K562 (cell line): ENCODE data around the gene ECSCR. TPM values are rescaled to one million over a fixed set of nuclear protein-coding genes. Genes with fewer than 3 reads are reported as not detected.

Experiments
- BDP1 ChIP-seq: IDR thresholded peaks from 3 replicates; pipeline ENCODE4 v1.6.1; 2011; ENCODE audit not compliant: insufficient read length, insufficient read depth
- DACH1 ChIP-seq: fragments of 450-650 bp; IDR thresholded peaks from 2 replicates; pipeline ENCODE4 v1.6.1; 2018; ENCODE audit not compliant: partially characterized antibody
- HDAC3 ChIP-seq: fragments of 450-650 bp; IDR thresholded peaks from 2 replicates; pipeline ENCODE4 v1.6.1; 2018; ENCODE audit warnings: borderline replicate concordance, mild to moderate bottlenecking, moderate library complexity; ENCODE audit not compliant: partially characterized antibody
- HMG20B ChIP-seq: fragments of 250-450 bp; sonication (Bioruptor Pico); IDR thresholded peaks from 2 replicates; pipeline ENCODE4 v1.5.0; 2021; ENCODE audit warnings: mild to moderate bottlenecking
- HNRNPK ChIP-seq: fragments of 200-400 bp; formaldehyde crosslinking; IDR thresholded peaks from one replicate; pipeline ENCODE4 v1.6.1; 2018; ENCODE audit warnings: mild to moderate bottlenecking, low read depth, low read length; ENCODE audit not compliant: poor library complexity, severe bottlenecking
- NFIX ChIP-seq: fragments of 250-450 bp; sonication (Bioruptor Pico); IDR thresholded peaks from 2 replicates; pipeline ENCODE4 v1.4.0; 2020; ENCODE audit warnings: low read depth, mild to moderate bottlenecking, moderate library complexity
- SAFB ChIP-seq: fragments of 200-400 bp; formaldehyde crosslinking; IDR thresholded peaks from 2 replicates; pipeline ENCODE4 v1.6.1; 2017; ENCODE audit warnings: low read depth, low read length, borderline replicate concordance
- SETDB1 ChIP-seq: IDR thresholded peaks from one replicate; pipeline ENCODE4 v1.6.1; 2012; ENCODE audit warnings: low read length, control low read depth, inconsistent platforms
- TEAD2 ChIP-seq: fragments of 450-650 bp; IDR thresholded peaks from 2 replicates; pipeline ENCODE4 v1.6.1; 2016; ENCODE audit warnings: missing genetic modification characterization, control low read depth, missing compliant biosample characterization
- ZNF695 ChIP-seq: fragments of 450-650 bp; formaldehyde crosslinking; IDR thresholded peaks from 2 replicates; pipeline ENCODE4 v1.4.0; 2020; ENCODE audit warnings: mild to moderate bottlenecking, moderate library complexity
- polyA plus RNA-seq, 8 experiments: library from polyadenylated mRNA; depleted of rRNA in 4 of 8; stranded (reverse) in 5 of 8; unstranded in 3 of 8; fragments of >200 nt; fragmentation: Nextera tagmentation in 2 of 8; fragmentation: Illumina TruSeq in 1 of 8; extraction: Ambion mirVana in 2 of 8; extraction: Trizol in 1 of 8; gene quantifications; 2 replicates each; pipeline versions ENCODE4 v1.2.1 to v1.2.3, GENCODE V29; 2011 to 2014; ENCODE audit warnings: inconsistent platforms in 1 of 8, missing spikeins in 1 of 8
- total RNA-seq, 7 experiments: library from RNA; depleted of rRNA in 6 of 7; stranded (reverse); fragments of >200 nt in 6 of 7; fragmentation: Illumina TruSeq in 2 of 7; extraction: Trizol in 2 of 7; gene quantifications; 2 replicates each; pipeline versions ENCODE4 v1.2.1 to v1.2.3, GENCODE V29; 2011 to 2021; ENCODE audit warnings: low replicate concordance in 1 of 7
- TF ChIP-seq, protein P1 (sequence below): fragments of 450-650 bp; IDR thresholded peaks from 2 replicates; pipeline ENCODE4 v1.6.1; 2014; ENCODE audit warnings: low read depth, mild to moderate bottlenecking, moderate library complexity, borderline replicate concordance
- TF ChIP-seq, protein P2 (sequence below), 2 experiments: IDR thresholded peaks; 2 replicates each; pipeline ENCODE4 v1.6.1; 2012; ENCODE audit warnings: improper control_type of control experiment in 2 of 2, low read depth in 2 of 2, low read length in 2 of 2, borderline replicate concordance in 1 of 2
- TF ChIP-seq, protein P3 (sequence below), 3 experiments: IDR thresholded peaks in 2 of 3; conservative IDR thresholded peaks in 1 of 3; 2 replicates each; pipeline ENCODE4 v1.5.1; 2011 to 2012; ENCODE audit warnings: low read length in 3 of 3, mild to moderate bottlenecking in 3 of 3, control low read depth in 2 of 3, improper control_type of control experiment in 1 of 3, inconsistent platforms in 1 of 3, low read depth in 1 of 3, mixed read lengths in 1 of 3, moderate library complexity in 1 of 3; ENCODE audit not compliant: insufficient read depth in 2 of 3
- TF ChIP-seq, protein P4 (sequence below): fragments of 250-450 bp; sonication (Bioruptor Pico); IDR thresholded peaks from 2 replicates; pipeline ENCODE4 v1.4.0; 2020; ENCODE audit warnings: mild to moderate bottlenecking, moderate library complexity

ECSCR gene
- total and polyA plus RNA-seq, 9 of the 15 experiments (the other 6 are each of a cell fraction or from before 2014, with no cell fraction given): 0.10 to 0.25 (median 0.13) TPM; not detected in 6

DNA sequence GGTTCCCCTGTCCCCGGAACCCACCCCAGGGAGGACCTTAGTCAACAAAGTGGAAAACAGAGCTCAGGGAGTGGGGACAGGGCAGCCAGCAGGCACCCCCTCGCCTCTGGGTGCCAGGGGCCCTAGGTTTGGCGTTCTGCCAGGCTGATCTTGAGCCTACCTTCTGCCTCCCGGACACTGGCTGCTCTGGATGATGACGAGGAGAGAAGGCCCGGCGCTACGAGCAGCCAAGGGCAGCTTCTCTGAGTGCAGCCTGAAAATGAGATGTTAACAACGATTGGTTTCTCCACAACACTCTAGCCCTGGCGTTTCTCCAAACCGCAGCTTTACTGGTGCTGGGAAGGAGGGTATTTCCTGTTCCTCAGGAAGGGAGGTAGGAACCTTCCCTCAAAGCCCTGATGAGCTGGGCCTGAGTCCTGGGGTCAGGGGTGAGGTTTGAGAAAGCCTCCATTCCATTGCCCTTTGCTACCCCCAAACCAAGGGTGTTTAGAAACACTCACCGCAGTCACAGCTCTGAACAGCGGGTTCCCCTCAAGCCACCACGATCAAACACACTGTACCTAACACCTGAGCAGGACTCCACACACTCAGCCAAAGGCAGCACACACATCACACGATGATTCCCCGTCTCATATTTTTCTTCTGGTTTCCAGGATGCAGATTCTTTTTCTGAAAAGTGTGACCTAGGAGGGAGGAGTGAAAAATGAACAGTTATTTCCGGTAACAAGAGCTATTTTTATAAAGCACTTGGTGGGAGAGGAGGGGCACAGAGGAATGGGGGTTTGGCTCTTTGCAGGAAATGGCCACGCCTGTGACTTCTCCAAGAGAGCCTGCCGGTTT lies 19.7 kb upstream of the ECSCR start, which contains the start of gene STING1 (continued):
- TF ChIP-seq, protein P1, sequence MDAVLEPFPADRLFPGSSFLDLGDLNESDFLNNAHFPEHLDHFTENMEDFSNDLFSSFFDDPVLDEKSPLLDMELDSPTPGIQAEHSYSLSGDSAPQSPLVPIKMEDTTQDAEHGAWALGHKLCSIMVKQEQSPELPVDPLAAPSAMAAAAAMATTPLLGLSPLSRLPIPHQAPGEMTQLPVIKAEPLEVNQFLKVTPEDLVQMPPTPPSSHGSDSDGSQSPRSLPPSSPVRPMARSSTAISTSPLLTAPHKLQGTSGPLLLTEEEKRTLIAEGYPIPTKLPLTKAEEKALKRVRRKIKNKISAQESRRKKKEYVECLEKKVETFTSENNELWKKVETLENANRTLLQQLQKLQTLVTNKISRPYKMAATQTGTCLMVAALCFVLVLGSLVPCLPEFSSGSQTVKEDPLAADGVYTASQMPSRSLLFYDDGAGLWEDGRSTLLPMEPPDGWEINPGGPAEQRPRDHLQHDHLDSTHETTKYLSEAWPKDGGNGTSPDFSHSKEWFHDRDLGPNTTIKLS: no peak; the same call in 1 of the 2 replicates
- TF ChIP-seq TEAD2 (tag) (0 out of 2 replicates have a peak, but pooled peaks have one; percentile 49), DACH1 (no peak), HNRNPK (no peak), ZNF695 (no peak), HDAC3 (no peak), BDP1 (no peak), SETDB1 (no peak), NFIX (CRISPR knock-in tag) (peak; percentile 55), SAFB (no peak), HMG20B (no peak)
- TF ChIP-seq, protein P2, sequence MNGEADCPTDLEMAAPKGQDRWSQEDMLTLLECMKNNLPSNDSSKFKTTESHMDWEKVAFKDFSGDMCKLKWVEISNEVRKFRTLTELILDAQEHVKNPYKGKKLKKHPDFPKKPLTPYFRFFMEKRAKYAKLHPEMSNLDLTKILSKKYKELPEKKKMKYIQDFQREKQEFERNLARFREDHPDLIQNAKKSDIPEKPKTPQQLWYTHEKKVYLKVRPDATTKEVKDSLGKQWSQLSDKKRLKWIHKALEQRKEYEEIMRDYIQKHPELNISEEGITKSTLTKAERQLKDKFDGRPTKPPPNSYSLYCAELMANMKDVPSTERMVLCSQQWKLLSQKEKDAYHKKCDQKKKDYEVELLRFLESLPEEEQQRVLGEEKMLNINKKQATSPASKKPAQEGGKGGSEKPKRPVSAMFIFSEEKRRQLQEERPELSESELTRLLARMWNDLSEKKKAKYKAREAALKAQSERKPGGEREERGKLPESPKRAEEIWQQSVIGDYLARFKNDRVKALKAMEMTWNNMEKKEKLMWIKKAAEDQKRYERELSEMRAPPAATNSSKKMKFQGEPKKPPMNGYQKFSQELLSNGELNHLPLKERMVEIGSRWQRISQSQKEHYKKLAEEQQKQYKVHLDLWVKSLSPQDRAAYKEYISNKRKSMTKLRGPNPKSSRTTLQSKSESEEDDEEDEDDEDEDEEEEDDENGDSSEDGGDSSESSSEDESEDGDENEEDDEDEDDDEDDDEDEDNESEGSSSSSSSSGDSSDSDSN (IDR thresholded peaks at IDR 0.05; ENCODE audit: borderline replicate concordance in 1 of 2, low read depth in 2 of 2, low read length in 2 of 2): 0 out of 4 replicates have a peak, but pooled peaks of 1 of the 2 experiments have one; percentile 49
- TF ChIP-seq, protein P3, sequence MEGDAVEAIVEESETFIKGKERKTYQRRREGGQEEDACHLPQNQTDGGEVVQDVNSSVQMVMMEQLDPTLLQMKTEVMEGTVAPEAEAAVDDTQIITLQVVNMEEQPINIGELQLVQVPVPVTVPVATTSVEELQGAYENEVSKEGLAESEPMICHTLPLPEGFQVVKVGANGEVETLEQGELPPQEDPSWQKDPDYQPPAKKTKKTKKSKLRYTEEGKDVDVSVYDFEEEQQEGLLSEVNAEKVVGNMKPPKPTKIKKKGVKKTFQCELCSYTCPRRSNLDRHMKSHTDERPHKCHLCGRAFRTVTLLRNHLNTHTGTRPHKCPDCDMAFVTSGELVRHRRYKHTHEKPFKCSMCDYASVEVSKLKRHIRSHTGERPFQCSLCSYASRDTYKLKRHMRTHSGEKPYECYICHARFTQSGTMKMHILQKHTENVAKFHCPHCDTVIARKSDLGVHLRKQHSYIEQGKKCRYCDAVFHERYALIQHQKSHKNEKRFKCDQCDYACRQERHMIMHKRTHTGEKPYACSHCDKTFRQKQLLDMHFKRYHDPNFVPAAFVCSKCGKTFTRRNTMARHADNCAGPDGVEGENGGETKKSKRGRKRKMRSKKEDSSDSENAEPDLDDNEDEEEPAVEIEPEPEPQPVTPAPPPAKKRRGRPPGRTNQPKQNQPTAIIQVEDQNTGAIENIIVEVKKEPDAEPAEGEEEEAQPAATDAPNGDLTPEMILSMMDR (IDR thresholded peaks at IDR 0.05 in 2 of 3, conservative IDR thresholded peaks at IDR 0.05 in 1 of 3; ENCODE audit: insufficient read depth in 2 of 3, low read depth in 1 of 3, low read length in 3 of 3): 0 out of 6 replicates have a peak, but pooled peaks of 1 of the 3 experiments have one; percentile 3
- TF ChIP-seq, protein P4, sequence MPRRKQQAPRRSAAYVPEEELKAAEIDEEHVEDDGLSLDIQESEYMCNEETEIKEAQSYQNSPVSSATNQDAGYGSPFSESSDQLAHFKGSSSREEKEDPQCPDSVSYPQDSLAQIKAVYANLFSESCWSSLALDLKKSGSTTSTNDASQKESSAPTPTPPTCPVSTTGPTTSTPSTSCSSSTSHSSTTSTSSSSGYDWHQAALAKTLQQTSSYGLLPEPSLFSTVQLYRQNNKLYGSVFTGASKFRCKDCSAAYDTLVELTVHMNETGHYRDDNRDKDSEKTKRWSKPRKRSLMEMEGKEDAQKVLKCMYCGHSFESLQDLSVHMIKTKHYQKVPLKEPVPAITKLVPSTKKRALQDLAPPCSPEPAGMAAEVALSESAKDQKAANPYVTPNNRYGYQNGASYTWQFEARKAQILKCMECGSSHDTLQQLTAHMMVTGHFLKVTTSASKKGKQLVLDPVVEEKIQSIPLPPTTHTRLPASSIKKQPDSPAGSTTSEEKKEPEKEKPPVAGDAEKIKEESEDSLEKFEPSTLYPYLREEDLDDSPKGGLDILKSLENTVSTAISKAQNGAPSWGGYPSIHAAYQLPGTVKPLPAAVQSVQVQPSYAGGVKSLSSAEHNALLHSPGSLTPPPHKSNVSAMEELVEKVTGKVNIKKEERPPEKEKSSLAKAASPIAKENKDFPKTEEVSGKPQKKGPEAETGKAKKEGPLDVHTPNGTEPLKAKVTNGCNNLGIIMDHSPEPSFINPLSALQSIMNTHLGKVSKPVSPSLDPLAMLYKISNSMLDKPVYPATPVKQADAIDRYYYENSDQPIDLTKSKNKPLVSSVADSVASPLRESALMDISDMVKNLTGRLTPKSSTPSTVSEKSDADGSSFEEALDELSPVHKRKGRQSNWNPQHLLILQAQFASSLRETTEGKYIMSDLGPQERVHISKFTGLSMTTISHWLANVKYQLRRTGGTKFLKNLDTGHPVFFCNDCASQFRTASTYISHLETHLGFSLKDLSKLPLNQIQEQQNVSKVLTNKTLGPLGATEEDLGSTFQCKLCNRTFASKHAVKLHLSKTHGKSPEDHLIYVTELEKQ: no peak
